GM12878 (cell line): ENCODE measurements around the gene ZC3H10. TPM values are rescaled to one million over a fixed set of nuclear protein-coding genes. Genes with fewer than 3 reads are reported as not detected.

Experiments
- ATAC-seq: fragments of 200-7000 bp; cut with Tn5 transposase; 3 replicates; pipeline ENCODE4 v1.9.1; 2020; ENCODE audit warnings: mild to moderate bottlenecking, moderate library complexity
- BruUV-seq: library from RNA; stranded (reverse); fragments of 400-500 nt; replicated peaks from 2 replicates; lab custom pipeline; 2021; lab: Mats Ljungman, UMichigan
- CTCF ChIA-PET: fragments of 300-600 bp; sonication (Branson Sonifier 250); formaldehyde crosslinking; extraction: SDS; loops from one replicate; lab custom pipeline; 2021; ENCODE audit warnings: inconsistent platforms; lab: Yijun Ruan, JAX
- POLR2A ChIA-PET: fragments of 350-600 bp; formaldehyde crosslinking; extraction: SDS; loops from one replicate; lab custom pipeline; 2021; ENCODE audit warnings: inconsistent platforms; lab: Charles Lee
- RAD21 ChIA-PET: fragments of 300-600 bp; sonication (Branson Sonifier 250); formaldehyde crosslinking; loops from one replicate; lab custom pipeline; 2023; ENCODE audit warnings: antibody characterized with exemption; ENCODE audit not compliant: unreplicated experiment; lab: Charles Lee
- SMC1A ChIA-PET: fragments of 300-600 bp; sonication (Branson Sonifier 250); formaldehyde crosslinking; loops from one replicate; lab custom pipeline; 2023; ENCODE audit not compliant: unreplicated experiment, uncharacterized antibody; lab: Charles Lee
- DNase-seq: peaks from one replicate; pipeline ENCODE4 v3.0.0-alpha.2; 2011; ENCODE audit warnings: low read depth, low spot score
- FAIRE-seq: peaks from 3 replicates; lab custom pipeline; 2011; peaks lifted over from hg19 to GRCh38; lab: Jason Lieb, UNC
- H2AFZ ChIP-seq: 2 replicates; pipeline ENCODE4 v1.6.0; 2011; ENCODE audit warnings: low read depth, low read length, control low read depth; ENCODE audit not compliant: control insufficient read depth
- H3K27ac ChIP-seq: 2 replicates; pipeline ENCODE4 v1.5.1; 2011; ENCODE audit warnings: control low read depth; ENCODE audit not compliant: control insufficient read depth, insufficient read depth
- H3K27me3 ChIP-seq, 2 experiments: replicated peaks in 1 of 2; 2 replicates each; pipeline versions ENCODE4 v1.6.0 to v1.6.1; 2011; ENCODE audit warnings: low read length in 1 of 2; ENCODE audit not compliant: control insufficient read depth in 2 of 2, insufficient read depth in 2 of 2
- H3K36me3 ChIP-seq, 2 experiments: 2 replicates each; pipeline ENCODE4 v1.5.1; 2011; ENCODE audit warnings: low read length in 1 of 2; ENCODE audit not compliant: control insufficient read depth in 2 of 2, insufficient read depth in 2 of 2
- H3K4me1 ChIP-seq: 2 replicates; pipeline ENCODE4 v1.6.1; 2011; ENCODE audit warnings: mild to moderate bottlenecking, low read length, moderate library complexity, mixed read lengths; ENCODE audit not compliant: control insufficient read depth, insufficient read depth
- H3K4me2 ChIP-seq: 2 replicates; pipeline ENCODE4 v1.6.0; 2011; ENCODE audit warnings: control low read depth; ENCODE audit not compliant: control insufficient read depth, insufficient read depth
- H3K4me3 ChIP-seq: fragments of 200-600 bp; sonication (generic); 2 replicates; pipeline ENCODE4 v1.5.1; 2016
- H3K79me2 ChIP-seq: 2 replicates; pipeline ENCODE4 v1.6.0; 2011; ENCODE audit warnings: low read length; ENCODE audit not compliant: control insufficient read depth, insufficient read depth
- H3K9ac ChIP-seq: 2 replicates; pipeline ENCODE4 v1.8.0; 2011; ENCODE audit warnings: low read length, control low read depth, mixed read lengths; ENCODE audit not compliant: control insufficient read depth, insufficient read depth
- H3K9me3 ChIP-seq: replicated peaks from 3 replicates; pipeline ENCODE4 v1.5.1; 2011; ENCODE audit warnings: mild to moderate bottlenecking, low read length; ENCODE audit not compliant: control insufficient read depth, insufficient read depth
- H4K20me1 ChIP-seq: 2 replicates; pipeline ENCODE4 v1.6.0; 2011; ENCODE audit not compliant: control insufficient read depth, insufficient read depth
- BRCA1 ChIP-seq: IDR thresholded peaks from 2 replicates; pipeline ENCODE4 v1.6.1; 2011; ENCODE audit warnings: low read depth, low read length, improper control_type of control experiment
- E2F8 ChIP-seq: fragments of 450-650 bp; IDR thresholded peaks from 2 replicates; pipeline ENCODE4 v1.6.1; 2018; ENCODE audit warnings: mild to moderate bottlenecking, low read depth, moderate library complexity; ENCODE audit not compliant: partially characterized antibody
- ELK1 ChIP-seq: IDR thresholded peaks from 2 replicates; pipeline ENCODE4 v1.6.1; 2012; ENCODE audit warnings: low read depth, low read length, improper control_type of control experiment
- MTA2 ChIP-seq: fragments of 450-650 bp; IDR thresholded peaks from 2 replicates; pipeline ENCODE4 v1.6.1; 2016; ENCODE audit warnings: low read depth, mild to moderate bottlenecking, moderate library complexity
- NFYA ChIP-seq: IDR thresholded peaks from 2 replicates; pipeline ENCODE4 v1.6.1; 2011; ENCODE audit warnings: low read depth, mild to moderate bottlenecking, low read length, improper control_type of control experiment, borderline replicate concordance
- POLR2A ChIP-seq: IDR thresholded peaks from 2 replicates; pipeline ENCODE4 v1.6.1; 2011; ENCODE audit warnings: low read depth, mild to moderate bottlenecking, low read length
- SKIL ChIP-seq: fragments of 450-650 bp; IDR thresholded peaks from 2 replicates; pipeline ENCODE4 v1.6.1; 2017; ENCODE audit warnings: mild to moderate bottlenecking, low read depth, inconsistent platforms; ENCODE audit not compliant: poor library complexity, severe bottlenecking
- ZNF687 ChIP-seq: fragments of 450-650 bp; IDR thresholded peaks from 2 replicates; pipeline ENCODE4 v1.6.1; 2017; ENCODE audit warnings: mild to moderate bottlenecking, moderate library complexity
- WGBS: methylation state at CpG from one replicate; pipeline ENCODE4 v1.1.6; 2016; ENCODE audit warnings: low lambda C conversion rate; ENCODE audit not compliant: insufficient replicate concordance, insufficient coverage; ENCODE audit errors: missing lambda C conversion rate; 5-methylcytosine and 5-hydroxymethylcytosine counted together
- in situ Hi-C: fragments of 300-500 bp; cut with MboI; formaldehyde crosslinking; loops from 9 replicates; pipeline ENCODE4 v1.14.3; 2018; ENCODE audit warnings: mixed read lengths
- intact Hi-C: fragments of 100-400 bp; cut with micrococcal nuclease; formaldehyde crosslinking; loops from one replicate; pipeline ENCODE4 v1.14.2; 2022; ENCODE audit not compliant: unreplicated experiment
- polyA plus RNA-seq, 11 experiments: library from polyadenylated mRNA; depleted of rRNA in 4 of 11; unstranded in 6 of 11; stranded (reverse) in 5 of 11; fragments of >200 nt; fragmentation: Nextera tagmentation in 4 of 11; fragmentation: Illumina TruSeq in 1 of 11; extraction: Ambion mirVana in 4 of 11; extraction: Trizol in 1 of 11; gene quantifications; 1 replicate in 1 of 11; 2 replicates in 10 of 11; pipeline versions ENCODE4 v1.2.1 to v1.2.3, GENCODE V29; 2011 to 2016; ENCODE audit warnings: inconsistent platforms in 2 of 11, missing spikeins in 2 of 11, low read depth in 1 of 11
- total RNA-seq, 4 experiments: library from RNA; depleted of rRNA in 3 of 4; stranded (reverse); fragments of >200 nt in 3 of 4; fragmentation: Illumina TruSeq in 1 of 4; extraction: Trizol in 1 of 4; gene quantifications; 2 replicates each; pipeline versions ENCODE4 v1.2.1 to v1.2.3, GENCODE V29; 2013 to 2021
- TF ChIP-seq, protein P1 (sequence below): fragments of 450-650 bp; IDR thresholded peaks from 2 replicates; pipeline ENCODE4 v1.6.1; 2016; ENCODE audit warnings: mild to moderate bottlenecking

ZC3H10 gene
- total and polyA plus RNA-seq, 10 of the 15 experiments (the other 5 are each of a cell fraction or from before 2014, with no cell fraction given), result 0.56 to 6.4 (median 3.7) TPM

DNA sequence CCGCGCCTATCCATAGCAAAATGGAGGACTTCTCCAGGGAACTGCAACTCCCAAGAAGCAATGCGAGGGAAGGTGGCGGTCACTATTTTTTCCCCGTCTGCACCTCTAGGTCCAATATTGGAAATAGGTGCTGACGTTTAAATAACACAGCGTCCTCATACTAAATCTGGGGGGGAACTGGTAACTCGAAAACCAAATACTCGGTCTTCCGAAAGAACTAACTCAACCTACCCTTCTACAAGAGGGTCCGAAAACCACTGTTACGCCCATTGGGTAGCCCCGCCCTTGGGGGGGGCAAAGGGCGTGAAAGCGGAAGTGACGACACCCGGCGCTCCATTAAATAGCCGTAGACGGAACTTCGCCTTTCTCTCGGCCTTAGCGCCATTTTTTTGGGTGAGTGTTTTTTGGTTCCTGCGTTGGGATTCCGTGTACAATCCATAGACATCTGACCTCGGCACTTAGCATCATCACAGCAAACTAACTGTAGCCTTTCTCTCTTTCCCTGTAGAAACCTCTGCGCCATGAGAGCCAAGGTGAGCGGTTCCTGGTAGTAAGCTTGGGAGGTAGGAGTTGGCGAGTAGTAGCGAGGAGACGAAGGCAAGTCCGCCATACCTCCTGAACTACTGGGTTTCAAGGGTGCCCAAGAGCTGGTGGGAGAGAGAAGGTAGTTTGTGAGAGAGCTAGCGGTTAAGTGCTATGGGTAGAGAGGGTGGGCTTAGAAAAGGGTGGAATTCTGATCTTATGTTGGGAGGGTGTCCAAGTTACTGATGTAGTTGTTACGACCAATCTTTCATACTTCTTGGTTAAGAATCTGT lies 1.6 kb upstream of the ZC3H10 start, which contains the start of gene RPL41:
Gene RPL41 (plus strand): TSS at position 367 of the 815 bp plus-strand sequence.
- CTCF ChIA-PET, result interaction anchor here (0.9 to 4.5 kb wide), 8 partner anchors 9 to 387 kb away, joined by 3 to 121 read pairs (median 20); partner anchors contain the start of genes CD63, ESYT1, PA2G4 and RNF41
- Histone ChIP-seq H3K36me3 (peaks cover 3% of the 10 kb centered on the region in 2 experiments), H3K4me1 (peaks cover 15% of the 10 kb centered on the region), H3K27ac (peak within 1 kb of the TSS; percentile 79), H3K79me2 (peaks cover 28% of the 10 kb centered on the region), H3K4me3 (peak within 1 kb of the TSS; percentile 90), H3K9me3 (no peaks in the 10 kb centered on the region), H3K9ac (peak within 1 kb of the TSS; percentile 75), H3K27me3 (no peaks in the 10 kb centered on the region), H4K20me1 (no peaks in the 10 kb centered on the region), H2AFZ (peak within 1 kb of the TSS; percentile 99), H3K4me2 (peak within 1 kb of the TSS; percentile 46)
- POLR2A ChIA-PET, result interaction anchor here (0.5 to 5.5 kb wide), 22 partner anchors 8 to 1815 kb away, joined by 3 to 95 read pairs (median 3); partner anchors contain the start of genes CNPY2, ESYT1, PA2G4 and PYM1
- under 1% methylated on average over 34 of the region's 34 CpGs for WGBS
- FAIRE-seq (peak; percentile 95), DNase-seq (peak; percentile 82), ATAC-seq (peak; percentile 53)
- BruUV-seq, result TSS peak; percentile 97
- SMC1A ChIA-PET, result interaction anchor here (0.8 to 4.5 kb wide), 6 partner anchors 11 to 378 kb away, joined by 3 to 50 read pairs (median 21); partner anchors contain the start of genes PA2G4, RNF41 and SMARCC2
- RAD21 ChIA-PET, result interaction anchor here (0.6 to 3.9 kb wide), 12 partner anchors 11 to 1367 kb away, joined by 3 to 57 read pairs (median 4); partner anchors contain the start of genes DNAJC14, ESYT1, MYL6 and ORMDL2
- intact Hi-C loops, result loop anchor here (1.0 to 5.0 kb wide), 8 partner anchors 12 to 571 kb away; partner anchors contain the start of genes CNPY2, DNAJC14, MYL6B and PA2G4
- in situ Hi-C loops, result no loop called here
- peak; percentile 82 for TF ChIP-seq E2F8
- TF ChIP-seq MTA2, result peak; percentile 81
- no peak for TF ChIP-seq BRCA1
- peak; percentile 96 for TF ChIP-seq ZNF687
- TF ChIP-seq ELK1, result peak; percentile 62
- peak; percentile 68 for TF ChIP-seq SKIL
- no peak for TF ChIP-seq NFYA
- TF ChIP-seq, protein P1, sequence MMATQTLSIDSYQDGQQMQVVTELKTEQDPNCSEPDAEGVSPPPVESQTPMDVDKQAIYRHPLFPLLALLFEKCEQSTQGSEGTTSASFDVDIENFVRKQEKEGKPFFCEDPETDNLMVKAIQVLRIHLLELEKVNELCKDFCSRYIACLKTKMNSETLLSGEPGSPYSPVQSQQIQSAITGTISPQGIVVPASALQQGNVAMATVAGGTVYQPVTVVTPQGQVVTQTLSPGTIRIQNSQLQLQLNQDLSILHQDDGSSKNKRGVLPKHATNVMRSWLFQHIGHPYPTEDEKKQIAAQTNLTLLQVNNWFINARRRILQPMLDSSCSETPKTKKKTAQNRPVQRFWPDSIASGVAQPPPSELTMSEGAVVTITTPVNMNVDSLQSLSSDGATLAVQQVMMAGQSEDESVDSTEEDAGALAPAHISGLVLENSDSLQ, result no peak
- TF ChIP-seq POLR2A, result peak; percentile 100
